HepG2 (cell line): Measurements from ENCODE around the gene OR6S1. TPM values are rescaled to one million over a fixed set of nuclear protein-coding genes. Genes with fewer than 3 reads are reported as not detected.
A peak's percentile ranks its signal among the peaks of the same experiment; 100 is the strongest.

Experiments used
- FLYWCH1 ChIP-seq: sonication (generic); formaldehyde crosslinking; IDR thresholded peaks from 2 replicates; pipeline ENCODE4 v1.8.1; 2023; ENCODE audit warnings: mild to moderate bottlenecking, missing genetic modification reagents
- HOXD1 ChIP-seq: sonication (generic); formaldehyde crosslinking; IDR thresholded peaks from 2 replicates; pipeline ENCODE4 v1.5.0; 2020; ENCODE audit warnings: missing genetic modification reagents
- PRMT3 ChIP-seq: sonication (generic); formaldehyde crosslinking; IDR thresholded peaks from 2 replicates; pipeline ENCODE4 v1.8.1; 2022; ENCODE audit warnings: low read depth, mild to moderate bottlenecking, moderate library complexity, missing genetic modification reagents, borderline replicate concordance
- ZNF343 ChIP-seq: sonication (generic); formaldehyde crosslinking; IDR thresholded peaks from 2 replicates; pipeline ENCODE4 v1.4.0; 2020; ENCODE audit warnings: mild to moderate bottlenecking, missing genetic modification reagents
- ZNF615 ChIP-seq: sonication (generic); formaldehyde crosslinking; IDR thresholded peaks from 2 replicates; pipeline ENCODE4 v1.5.0; 2020; ENCODE audit warnings: mild to moderate bottlenecking, missing genetic modification reagents, borderline replicate concordance
- polyA plus RNA-seq, 8 experiments: library from polyadenylated mRNA; depleted of rRNA in 3 of 8; stranded (reverse) in 7 of 8; unstranded in 1 of 8; fragments of >200 nt; fragmentation: Illumina TruSeq in 4 of 8; extraction: Trizol in 4 of 8; gene quantifications; 2 replicates each; pipeline versions ENCODE4 v1.2.1 to v1.2.3, GENCODE V29; 2011 to 2016; ENCODE audit warnings: low read depth in 4 of 8, missing spikeins in 1 of 8, mixed read lengths in 1 of 8; ENCODE audit not compliant: insufficient read depth in 1 of 8
- total RNA-seq, 5 experiments: library from RNA; depleted of rRNA; stranded (reverse); fragments of >200 nt; fragmentation: Illumina TruSeq; extraction: Trizol; gene quantifications; 2 replicates each; pipeline ENCODE4 v1.2.3, GENCODE V29; 2016; ENCODE audit warnings: low read depth in 1 of 5
- TF ChIP-seq, protein P1 (sequence below): sonication (generic); formaldehyde crosslinking; IDR thresholded peaks from 2 replicates; pipeline ENCODE4 v1.5.0; 2020; ENCODE audit warnings: missing genetic modification reagents
- TF ChIP-seq, protein P2 (sequence below): sonication (generic); formaldehyde crosslinking; IDR thresholded peaks from 2 replicates; pipeline ENCODE4 v1.4.0; 2020; ENCODE audit warnings: missing genetic modification reagents
- TF ChIP-seq, protein P3 (sequence below): sonication (generic); formaldehyde crosslinking; IDR thresholded peaks from 2 replicates; pipeline ENCODE4 v1.5.0; 2020; ENCODE audit warnings: mild to moderate bottlenecking, missing genetic modification reagents
- TF ChIP-seq, protein P4 (sequence below): sonication (generic); formaldehyde crosslinking; conservative IDR thresholded peaks from 2 replicates; pipeline ENCODE4 v1.8.1; 2023; ENCODE audit warnings: missing genetic modification reagents
- TF ChIP-seq, protein P5 (sequence below): sonication (generic); formaldehyde crosslinking; IDR thresholded peaks from 2 replicates; pipeline ENCODE4 v1.9.0; 2021; ENCODE audit warnings: missing genetic modification reagents, borderline replicate concordance

Gene OR6S1
- total and polyA plus RNA-seq, 2 of the 13 experiments (the other 11 are each of a cell fraction or from before 2014, with no cell fraction given) = 0.09 TPM; not detected in 1

DNA sequence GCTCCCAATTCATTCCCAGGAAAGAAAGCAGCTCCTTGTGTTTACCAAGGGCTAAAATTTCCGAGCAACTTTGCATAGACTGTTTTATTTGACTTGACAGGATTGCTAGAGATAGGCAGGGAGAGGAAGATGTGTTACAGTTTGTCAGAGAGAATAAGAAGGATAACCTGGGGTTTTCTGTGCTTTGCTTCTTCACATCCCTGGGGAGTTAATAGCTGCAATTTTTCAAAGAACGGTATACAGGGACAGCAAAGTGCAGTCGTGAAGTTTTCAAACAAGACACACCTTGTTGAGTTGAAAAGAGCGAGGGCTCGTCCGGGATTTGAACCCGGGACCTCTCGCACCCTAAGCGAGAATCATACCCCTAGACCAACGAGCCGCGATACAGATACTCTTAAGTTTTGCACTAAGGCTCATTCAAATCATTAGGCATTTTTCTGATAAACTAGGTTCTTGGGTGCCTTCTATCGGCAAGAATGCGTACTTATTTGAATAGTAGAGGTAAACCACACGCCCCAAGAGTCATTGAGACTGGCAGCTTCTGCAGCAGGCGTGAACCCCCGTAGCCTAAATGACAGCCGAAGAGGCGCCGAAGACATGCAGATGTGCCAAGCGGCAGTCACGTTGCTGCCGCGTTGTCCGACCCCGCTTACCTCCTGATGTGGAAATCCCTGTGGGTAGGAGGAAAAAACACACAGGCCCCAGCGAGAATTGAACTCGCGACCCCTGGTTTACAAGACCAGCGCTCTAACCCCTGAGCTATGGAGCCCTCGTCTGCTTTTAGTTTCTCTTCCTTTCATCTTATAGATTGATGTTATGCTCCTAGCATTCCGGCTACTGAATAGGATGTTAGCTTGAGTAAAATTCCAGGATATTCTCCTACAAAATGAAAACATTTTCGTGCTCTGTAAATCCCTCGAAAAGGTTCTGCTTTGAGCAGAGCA, 28.1 kb downstream of the OR6S1 start (continued):
- TF ChIP-seq, protein P1, sequence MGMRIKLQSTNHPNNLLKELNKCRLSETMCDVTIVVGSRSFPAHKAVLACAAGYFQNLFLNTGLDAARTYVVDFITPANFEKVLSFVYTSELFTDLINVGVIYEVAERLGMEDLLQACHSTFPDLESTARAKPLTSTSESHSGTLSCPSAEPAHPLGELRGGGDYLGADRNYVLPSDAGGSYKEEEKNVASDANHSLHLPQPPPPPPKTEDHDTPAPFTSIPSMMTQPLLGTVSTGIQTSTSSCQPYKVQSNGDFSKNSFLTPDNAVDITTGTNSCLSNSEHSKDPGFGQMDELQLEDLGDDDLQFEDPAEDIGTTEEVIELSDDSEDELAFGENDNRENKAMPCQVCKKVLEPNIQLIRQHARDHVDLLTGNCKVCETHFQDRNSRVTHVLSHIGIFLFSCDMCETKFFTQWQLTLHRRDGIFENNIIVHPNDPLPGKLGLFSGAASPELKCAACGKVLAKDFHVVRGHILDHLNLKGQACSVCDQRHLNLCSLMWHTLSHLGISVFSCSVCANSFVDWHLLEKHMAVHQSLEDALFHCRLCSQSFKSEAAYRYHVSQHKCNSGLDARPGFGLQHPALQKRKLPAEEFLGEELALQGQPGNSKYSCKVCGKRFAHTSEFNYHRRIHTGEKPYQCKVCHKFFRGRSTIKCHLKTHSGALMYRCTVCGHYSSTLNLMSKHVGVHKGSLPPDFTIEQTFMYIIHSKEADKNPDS (CRISPR knock-in tag) = peak; percentile 84; the same call in 1 of the 2 replicates
- TF ChIP-seq, protein P2, sequence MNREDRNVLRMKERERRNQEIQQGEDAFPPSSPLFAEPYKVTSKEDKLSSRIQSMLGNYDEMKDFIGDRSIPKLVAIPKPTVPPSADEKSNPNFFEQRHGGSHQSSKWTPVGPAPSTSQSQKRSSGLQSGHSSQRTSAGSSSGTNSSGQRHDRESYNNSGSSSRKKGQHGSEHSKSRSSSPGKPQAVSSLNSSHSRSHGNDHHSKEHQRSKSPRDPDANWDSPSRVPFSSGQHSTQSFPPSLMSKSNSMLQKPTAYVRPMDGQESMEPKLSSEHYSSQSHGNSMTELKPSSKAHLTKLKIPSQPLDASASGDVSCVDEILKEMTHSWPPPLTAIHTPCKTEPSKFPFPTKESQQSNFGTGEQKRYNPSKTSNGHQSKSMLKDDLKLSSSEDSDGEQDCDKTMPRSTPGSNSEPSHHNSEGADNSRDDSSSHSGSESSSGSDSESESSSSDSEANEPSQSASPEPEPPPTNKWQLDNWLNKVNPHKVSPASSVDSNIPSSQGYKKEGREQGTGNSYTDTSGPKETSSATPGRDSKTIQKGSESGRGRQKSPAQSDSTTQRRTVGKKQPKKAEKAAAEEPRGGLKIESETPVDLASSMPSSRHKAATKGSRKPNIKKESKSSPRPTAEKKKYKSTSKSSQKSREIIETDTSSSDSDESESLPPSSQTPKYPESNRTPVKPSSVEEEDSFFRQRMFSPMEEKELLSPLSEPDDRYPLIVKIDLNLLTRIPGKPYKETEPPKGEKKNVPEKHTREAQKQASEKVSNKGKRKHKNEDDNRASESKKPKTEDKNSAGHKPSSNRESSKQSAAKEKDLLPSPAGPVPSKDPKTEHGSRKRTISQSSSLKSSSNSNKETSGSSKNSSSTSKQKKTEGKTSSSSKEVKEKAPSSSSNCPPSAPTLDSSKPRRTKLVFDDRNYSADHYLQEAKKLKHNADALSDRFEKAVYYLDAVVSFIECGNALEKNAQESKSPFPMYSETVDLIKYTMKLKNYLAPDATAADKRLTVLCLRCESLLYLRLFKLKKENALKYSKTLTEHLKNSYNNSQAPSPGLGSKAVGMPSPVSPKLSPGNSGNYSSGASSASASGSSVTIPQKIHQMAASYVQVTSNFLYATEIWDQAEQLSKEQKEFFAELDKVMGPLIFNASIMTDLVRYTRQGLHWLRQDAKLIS (CRISPR knock-in tag) = no peak
- TF ChIP-seq, protein P3, sequence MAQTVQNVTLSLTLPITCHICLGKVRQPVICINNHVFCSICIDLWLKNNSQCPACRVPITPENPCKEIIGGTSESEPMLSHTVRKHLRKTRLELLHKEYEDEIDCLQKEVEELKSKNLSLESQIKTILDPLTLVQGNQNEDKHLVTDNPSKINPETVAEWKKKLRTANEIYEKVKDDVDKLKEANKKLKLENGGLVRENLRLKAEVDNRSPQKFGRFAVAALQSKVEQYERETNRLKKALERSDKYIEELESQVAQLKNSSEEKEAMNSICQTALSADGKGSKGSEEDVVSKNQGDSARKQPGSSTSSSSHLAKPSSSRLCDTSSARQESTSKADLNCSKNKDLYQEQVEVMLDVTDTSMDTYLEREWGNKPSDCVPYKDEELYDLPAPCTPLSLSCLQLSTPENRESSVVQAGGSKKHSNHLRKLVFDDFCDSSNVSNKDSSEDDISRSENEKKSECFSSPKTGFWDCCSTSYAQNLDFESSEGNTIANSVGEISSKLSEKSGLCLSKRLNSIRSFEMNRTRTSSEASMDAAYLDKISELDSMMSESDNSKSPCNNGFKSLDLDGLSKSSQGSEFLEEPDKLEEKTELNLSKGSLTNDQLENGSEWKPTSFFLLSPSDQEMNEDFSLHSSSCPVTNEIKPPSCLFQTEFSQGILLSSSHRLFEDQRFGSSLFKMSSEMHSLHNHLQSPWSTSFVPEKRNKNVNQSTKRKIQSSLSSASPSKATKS (CRISPR knock-in tag) = peak; percentile 97; the same call in 1 of the 2 replicates
- TF ChIP-seq, protein P4, sequence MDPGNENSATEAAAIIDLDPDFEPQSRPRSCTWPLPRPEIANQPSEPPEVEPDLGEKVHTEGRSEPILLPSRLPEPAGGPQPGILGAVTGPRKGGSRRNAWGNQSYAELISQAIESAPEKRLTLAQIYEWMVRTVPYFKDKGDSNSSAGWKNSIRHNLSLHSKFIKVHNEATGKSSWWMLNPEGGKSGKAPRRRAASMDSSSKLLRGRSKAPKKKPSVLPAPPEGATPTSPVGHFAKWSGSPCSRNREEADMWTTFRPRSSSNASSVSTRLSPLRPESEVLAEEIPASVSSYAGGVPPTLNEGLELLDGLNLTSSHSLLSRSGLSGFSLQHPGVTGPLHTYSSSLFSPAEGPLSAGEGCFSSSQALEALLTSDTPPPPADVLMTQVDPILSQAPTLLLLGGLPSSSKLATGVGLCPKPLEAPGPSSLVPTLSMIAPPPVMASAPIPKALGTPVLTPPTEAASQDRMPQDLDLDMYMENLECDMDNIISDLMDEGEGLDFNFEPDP (CRISPR knock-in tag) = no peak
- TF ChIP-seq PRMT3 (CRISPR knock-in tag) (no peak), FLYWCH1 (CRISPR knock-in tag) (no peak), ZNF615 (CRISPR knock-in tag) (peak; percentile 99), ZNF343 (no peak; the same call in 1 of the 2 replicates), HOXD1 (peak; percentile 87)
- TF ChIP-seq, protein P5, sequence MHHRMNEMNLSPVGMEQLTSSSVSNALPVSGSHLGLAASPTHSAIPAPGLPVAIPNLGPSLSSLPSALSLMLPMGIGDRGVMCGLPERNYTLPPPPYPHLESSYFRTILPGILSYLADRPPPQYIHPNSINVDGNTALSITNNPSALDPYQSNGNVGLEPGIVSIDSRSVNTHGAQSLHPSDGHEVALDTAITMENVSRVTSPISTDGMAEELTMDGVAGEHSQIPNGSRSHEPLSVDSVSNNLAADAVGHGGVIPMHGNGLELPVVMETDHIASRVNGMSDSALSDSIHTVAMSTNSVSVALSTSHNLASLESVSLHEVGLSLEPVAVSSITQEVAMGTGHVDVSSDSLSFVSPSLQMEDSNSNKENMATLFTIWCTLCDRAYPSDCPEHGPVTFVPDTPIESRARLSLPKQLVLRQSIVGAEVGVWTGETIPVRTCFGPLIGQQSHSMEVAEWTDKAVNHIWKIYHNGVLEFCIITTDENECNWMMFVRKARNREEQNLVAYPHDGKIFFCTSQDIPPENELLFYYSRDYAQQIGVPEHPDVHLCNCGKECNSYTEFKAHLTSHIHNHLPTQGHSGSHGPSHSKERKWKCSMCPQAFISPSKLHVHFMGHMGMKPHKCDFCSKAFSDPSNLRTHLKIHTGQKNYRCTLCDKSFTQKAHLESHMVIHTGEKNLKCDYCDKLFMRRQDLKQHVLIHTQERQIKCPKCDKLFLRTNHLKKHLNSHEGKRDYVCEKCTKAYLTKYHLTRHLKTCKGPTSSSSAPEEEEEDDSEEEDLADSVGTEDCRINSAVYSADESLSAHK (CRISPR knock-in tag) = peak; percentile 47
